Measurements from ENCODE around the gene CHST11. TPM values are rescaled to one million over a fixed set of nuclear protein-coding genes. Genes with fewer than 3 reads are reported as not detected.
A peak's percentile ranks its signal among the peaks of the same experiment; 100 is the strongest.

The CHST11 gene
- total and polyA plus RNA-seq, 9 of the 15 experiments (the other 6 are each of a cell fraction or from before 2014, with no cell fraction given), result 2.3 to 38.7 (median 15.0) TPM

- TF ChIP-seq TFAP4 (CRISPR knock-in tag; IDR thresholded peaks at IDR 0.05; ENCODE audit: borderline replicate concordance), result no peak
- TF ChIP-seq TARDBP (IDR thresholded peaks at IDR 0.05), result no peak
- no peak for FAIRE-seq
- Histone ChIP-seq H3K9me3 (replicated peaks; ENCODE audit: control insufficient read depth, insufficient read depth, low read depth, low read length) (peaks cover 4% of the 10 kb centered on the region; the same call in 1 of the 2 replicates), H3K4me3 (no peak overlapping the region), H3K79me2 (ENCODE audit: control insufficient read depth, insufficient read depth, low read length) (peaks cover 48% of the 10 kb centered on the region; the same call in 2 of the 3 replicates), H3K36me3 (ENCODE audit: control insufficient read depth, insufficient read depth, low read length) (peaks cover 4% of the 10 kb centered on the region; the same call in 1 of the 3 replicates), H3K4me1 (replicated peaks in 1 of 2; ENCODE audit: control insufficient read depth in 2 of 2, insufficient read depth in 2 of 2, low read length in 2 of 2) (no peaks in the 10 kb centered on the region; a peak in 1 of 5 replicates), H3K9me1 (ENCODE audit: control insufficient read depth, insufficient read depth, low read length) (no peaks in the 10 kb centered on the region), H3K27me3 (ENCODE audit: control insufficient read depth in 2 of 2, insufficient read depth in 2 of 2, low read length in 2 of 2) (no peaks in the 10 kb centered on the region), H3K27ac (ENCODE audit: extremely low read depth, low read depth, low read length) (no peak overlapping the region), H4K20me1 (replicated peaks; ENCODE audit: control insufficient read depth, insufficient read depth, low read length) (no peaks in the 10 kb centered on the region; the same call in 1 of the 2 replicates), H2AFZ (ENCODE audit: low read depth, low read length) (no peak overlapping the region), H3K4me2 (ENCODE audit: insufficient read depth, low read length) (no peak overlapping the region), H3K9ac (ENCODE audit: insufficient read depth in 1 of 2, low read depth in 2 of 2, low read length in 2 of 2) (no peak overlapping the region)
- ATAC-seq, result no peak
- in situ Hi-C loops (cut with MboI), result no loop called here
- no peak for DNase-seq (ENCODE audit: extremely low read depth in 1 of 4, low spot score in 3 of 4)
- intact Hi-C loops (cut with micrococcal nuclease), result no loop called here
- ChIA-PET CTCF (ENCODE audit: low intra/inter-chr PET ratio) (no interaction called here), POLR2A (interaction anchor here (0.7 kb wide), 1 partner anchor 44 kb away, joined by 3 read pairs; no protein-coding TSS in a partner anchor)
- 93% methylated on average over 6 of the region's 9 CpGs for WGBS (ENCODE audit: insufficient coverage, low coverage, missing lambda C conversion rate)
- no TSS peak for BruUV-seq (replicated peaks)
Measured at GRCh38 chr12:104547235-104547634, 90.5 kb downstream of the CHST11 start.

DNA sequence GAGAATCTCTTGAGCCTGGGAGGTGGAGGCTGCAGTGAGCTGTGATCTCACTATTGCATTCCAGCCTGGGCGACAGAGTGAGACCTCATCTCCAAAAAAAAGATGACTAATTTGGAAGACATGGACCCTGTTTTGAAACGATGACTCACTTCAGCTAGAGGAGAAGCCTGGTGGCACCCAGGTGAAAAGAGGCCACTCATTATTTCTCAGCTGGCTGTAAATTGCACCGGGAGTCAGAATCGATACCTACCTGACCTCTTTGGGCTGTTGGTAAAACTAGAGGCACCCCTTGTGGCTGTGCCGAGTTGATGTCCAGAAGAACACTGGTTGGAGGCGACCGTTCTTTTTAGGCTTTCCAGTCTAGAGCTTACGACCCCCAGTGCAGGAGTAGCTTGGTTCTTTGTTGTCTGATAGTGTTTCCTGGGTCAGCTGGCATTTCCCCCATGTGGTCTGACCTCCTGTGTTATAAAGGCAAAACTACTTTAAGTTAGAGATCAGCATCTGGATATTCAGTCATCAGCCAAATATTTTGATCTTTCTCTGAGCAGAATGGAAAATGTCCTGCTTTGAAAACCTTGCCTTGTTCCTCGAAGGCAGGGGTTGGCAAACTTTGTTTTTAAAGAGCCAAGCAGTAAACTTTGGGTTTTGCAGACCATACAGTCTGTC lies 93.2 kb downstream of the CHST11 start:
- 77% methylated on average over 9 of the region's 9 CpGs for WGBS (ENCODE audit: insufficient coverage, low coverage, missing lambda C conversion rate)
- no peak overlapping the region for H3K4me2 ChIP-seq (ENCODE audit: insufficient read depth, low read length)
- no peaks in the 10 kb centered on the region for H3K9me1 ChIP-seq (ENCODE audit: control insufficient read depth, insufficient read depth, low read length)
- TF ChIP-seq JUND (IDR thresholded peaks at IDR 0.05; ENCODE audit: borderline replicate concordance, low read depth, low read length) (peak; percentile 68; the same call in 1 of the 2 replicates), JUND (tag; IDR thresholded peaks at IDR 0.05; ENCODE audit: borderline replicate concordance, low read depth, low read length) (no peak), SAP30 (IDR thresholded peaks at IDR 0.05; ENCODE audit: borderline replicate concordance, insufficient read depth, low read depth, low read length, poor library complexity, severe bottlenecking) (no peak), POU5F1 (IDR thresholded peaks at IDR 0.05; ENCODE audit: borderline replicate concordance, low read depth, low read length, partially characterized antibody) (no peak), ZBTB2 (IDR thresholded peaks at IDR 0.05) (no peak), L3MBTL2 (IDR thresholded peaks at IDR 0.05) (no peak)
- TF ChIP-seq, protein P1, sequence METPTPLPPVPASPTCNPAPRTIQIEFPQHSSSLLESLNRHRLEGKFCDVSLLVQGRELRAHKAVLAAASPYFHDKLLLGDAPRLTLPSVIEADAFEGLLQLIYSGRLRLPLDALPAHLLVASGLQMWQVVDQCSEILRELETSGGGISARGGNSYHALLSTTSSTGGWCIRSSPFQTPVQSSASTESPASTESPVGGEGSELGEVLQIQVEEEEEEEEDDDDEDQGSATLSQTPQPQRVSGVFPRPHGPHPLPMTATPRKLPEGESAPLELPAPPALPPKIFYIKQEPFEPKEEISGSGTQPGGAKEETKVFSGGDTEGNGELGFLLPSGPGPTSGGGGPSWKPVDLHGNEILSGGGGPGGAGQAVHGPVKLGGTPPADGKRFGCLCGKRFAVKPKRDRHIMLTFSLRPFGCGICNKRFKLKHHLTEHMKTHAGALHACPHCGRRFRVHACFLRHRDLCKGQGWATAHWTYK (CRISPR knock-in tag; IDR thresholded peaks at IDR 0.05), result no peak

More for the DNA sequence above, 93.2 kb downstream of the CHST11 start:
- ChIA-PET CTCF (ENCODE audit: low intra/inter-chr PET ratio) (no interaction called here), POLR2A (interaction anchor here (0.9 kb wide), 1 partner anchor 20 kb away, joined by 3 read pairs; no protein-coding TSS in a partner anchor)
- Histone ChIP-seq H3K4me1 (replicated peaks in 1 of 2; ENCODE audit: control insufficient read depth in 2 of 2, insufficient read depth in 2 of 2, low read length in 2 of 2) (no peaks in the 10 kb centered on the region; a peak in 1 of 5 replicates), H3K9me3 (replicated peaks; ENCODE audit: control insufficient read depth, insufficient read depth, low read depth, low read length) (no peaks in the 10 kb centered on the region), H3K79me2 (ENCODE audit: control insufficient read depth, insufficient read depth, low read length) (peaks cover 39% of the 10 kb centered on the region; the same call in 2 of the 3 replicates), H3K27ac (ENCODE audit: extremely low read depth, low read depth, low read length) (no peak overlapping the region), H4K20me1 (replicated peaks; ENCODE audit: control insufficient read depth, insufficient read depth, low read length) (no peaks in the 10 kb centered on the region; the same call in 1 of the 2 replicates), H2AFZ (ENCODE audit: low read depth, low read length) (no peak overlapping the region), H3K27me3 (ENCODE audit: control insufficient read depth in 2 of 2, insufficient read depth in 2 of 2, low read length in 2 of 2) (no peaks in the 10 kb centered on the region), H3K36me3 (ENCODE audit: control insufficient read depth, insufficient read depth, low read length) (no peaks in the 10 kb centered on the region), H3K4me3 (no peak overlapping the region), H3K9ac (ENCODE audit: insufficient read depth in 1 of 2, low read depth in 2 of 2, low read length in 2 of 2) (no peak overlapping the region)
- no peak for DNase-seq (ENCODE audit: extremely low read depth in 1 of 4, low spot score in 3 of 4)
- ATAC-seq, result no peak; the same call in 2 of the 3 replicates
- no TSS peak for BruUV-seq (replicated peaks)
- FAIRE-seq, result no peak
- in situ Hi-C loops (cut with MboI) (no loop called here), intact Hi-C loops (cut with micrococcal nuclease) (no loop called here)
